Astrocyte (in vitro differentiated cells and primary cell): ENCODE results near the gene ERAL1. TPM values are rescaled to one million over a fixed set of nuclear protein-coding genes. Genes with fewer than 3 reads are reported as not detected.

ENCODE experiments used
- DNase-seq: peaks from one replicate; pipeline ENCODE4 v3.0.0-alpha.2; 2010; ENCODE audit warnings: low read depth
- FAIRE-seq: peaks from 2 replicates; lab custom pipeline; 2011; peaks lifted over from hg19 to GRCh38; lab: Jason Lieb, UNC
- H2AFZ ChIP-seq: 2 replicates; pipeline ENCODE4 v1.6.0; 2012; ENCODE audit warnings: low read depth, low read length, inconsistent platforms
- H3K27ac ChIP-seq: 2 replicates; pipeline ENCODE4 v1.5.1; 2011; ENCODE audit warnings: low read depth, low read length, inconsistent platforms
- H3K27me3 ChIP-seq: 2 replicates; pipeline ENCODE4 v1.6.0; 2011; ENCODE audit warnings: low read length, inconsistent platforms; ENCODE audit not compliant: insufficient read depth
- H3K36me3 ChIP-seq: 2 replicates; pipeline ENCODE4 v1.5.1; 2011; ENCODE audit warnings: low read length, inconsistent platforms; ENCODE audit not compliant: insufficient read depth
- H3K4me1 ChIP-seq: 2 replicates; pipeline ENCODE4 v1.5.1; 2011; ENCODE audit warnings: low read length, inconsistent platforms; ENCODE audit not compliant: insufficient read depth
- H3K4me2 ChIP-seq: 2 replicates; pipeline ENCODE4 v1.6.0; 2012; ENCODE audit warnings: low read length, inconsistent platforms
- H3K4me3 ChIP-seq: 2 replicates; pipeline ENCODE4 v1.5.1; 2011; ENCODE audit warnings: low read depth, mild to moderate bottlenecking, low read length, inconsistent platforms; ENCODE audit not compliant: insufficient read depth
- H3K79me2 ChIP-seq: 2 replicates; pipeline ENCODE4 v1.6.0; 2012; ENCODE audit warnings: mild to moderate bottlenecking, low read length, inconsistent platforms; ENCODE audit not compliant: insufficient read depth
- H3K9ac ChIP-seq: 2 replicates; pipeline ENCODE4 v1.6.0; 2012; ENCODE audit warnings: mild to moderate bottlenecking, low read length, inconsistent platforms
- H3K9me3 ChIP-seq: 2 replicates; pipeline ENCODE4 v1.5.1; 2012; ENCODE audit warnings: low read depth, mild to moderate bottlenecking, low read length, inconsistent platforms; ENCODE audit not compliant: insufficient read depth
- H4K20me1 ChIP-seq: 2 replicates; pipeline ENCODE4 v1.6.0; 2012; ENCODE audit warnings: low read length, inconsistent platforms; ENCODE audit not compliant: insufficient read depth
- H3K27ac Mint-ChIP-seq: one replicate; pipeline ENCODE4 v1.8.0; 2021; ENCODE audit warnings: mild to moderate bottlenecking, mixed read lengths; ENCODE audit not compliant: unreplicated experiment
- H3K27me3 Mint-ChIP-seq: one replicate; pipeline ENCODE4 v1.8.0; 2021; ENCODE audit warnings: low read depth, mixed read lengths; ENCODE audit not compliant: unreplicated experiment
- H3K36me3 Mint-ChIP-seq: one replicate; pipeline ENCODE4 v1.8.0; 2021; ENCODE audit warnings: low read depth, mixed read lengths; ENCODE audit not compliant: unreplicated experiment
- H3K4me1 Mint-ChIP-seq: one replicate; pipeline ENCODE4 v1.8.0; 2021; ENCODE audit warnings: low read depth, mixed read lengths; ENCODE audit not compliant: unreplicated experiment
- H3K4me3 Mint-ChIP-seq: one replicate; pipeline ENCODE4 v1.8.0; 2021; ENCODE audit warnings: mild to moderate bottlenecking, moderate library complexity, mixed read lengths; ENCODE audit not compliant: unreplicated experiment
- H3K9me3 Mint-ChIP-seq: one replicate; pipeline ENCODE4 v1.8.0; 2021; ENCODE audit warnings: mild to moderate bottlenecking, mixed read lengths; ENCODE audit not compliant: unreplicated experiment
- CTCF ChIP-seq: IDR thresholded peaks from 2 replicates; pipeline ENCODE4 v1.5.1; 2011; ENCODE audit warnings: low read depth, mild to moderate bottlenecking, inconsistent platforms, low read length, moderate library complexity; ENCODE audit not compliant: insufficient read depth
- EZH2 ChIP-seq: IDR thresholded peaks from 2 replicates; pipeline ENCODE4 v1.6.1; 2012; ENCODE audit warnings: mild to moderate bottlenecking, low read length, inconsistent platforms; ENCODE audit not compliant: insufficient read depth
- total RNA-seq: library from RNA; stranded (reverse); gene quantifications from 2 replicates; pipeline ENCODE4 v1.2.1, GENCODE V29; 2021

ERAL1 gene
- total RNA-seq, 1 donor from 2014 or later, result 38.4 TPM

- H3K27me3 ChIP-seq, result no peaks in the 10 kb centered on the region
- TF ChIP-seq CTCF (no peak), EZH2 (no peak)
- no peaks in the 10 kb centered on the region for H3K9me3 Mint-ChIP-seq
- peak overlapping the region; percentile 34 for H3K27ac Mint-ChIP-seq
- peak overlapping the region; percentile 96 for H2AFZ ChIP-seq
- H3K9me3 ChIP-seq, result no peaks in the 10 kb centered on the region
- peaks cover 6% of the 10 kb centered on the region for H3K79me2 ChIP-seq
- H3K36me3 ChIP-seq, result no peaks in the 10 kb centered on the region
- H3K9ac ChIP-seq, result peak overlapping the region; percentile 74
- DNase-seq (no peak), FAIRE-seq (no peak)
- peak overlapping the region; percentile 75 for H3K4me3 ChIP-seq
- peaks cover 1% of the 10 kb centered on the region for H3K27me3 Mint-ChIP-seq
- peaks cover 6% of the 10 kb centered on the region for H3K36me3 Mint-ChIP-seq
- H3K4me1 ChIP-seq, result peaks cover 12% of the 10 kb centered on the region
- H3K4me2 ChIP-seq, result peak overlapping the region; percentile 96
- no peak overlapping the region for H3K27ac ChIP-seq
- peaks cover 21% of the 10 kb centered on the region for H3K4me1 Mint-ChIP-seq
- H3K4me3 Mint-ChIP-seq, result peak overlapping the region; percentile 96
- peaks cover 20% of the 10 kb centered on the region for H4K20me1 ChIP-seq
Observed at GRCh38 chr17:28897769-28898526, 43.1 kb downstream of the ERAL1 start.

GRCh38 chr17:28898527-28898955 is 43.7 kb downstream of the ERAL1 start:
- peak overlapping the region; percentile 70 for H3K4me3 Mint-ChIP-seq

More at GRCh38 chr17:28898527-28898955, 43.7 kb downstream of the ERAL1 start:
- DNase-seq, result no peak
- Histone ChIP-seq H3K27me3 (no peaks in the 10 kb centered on the region), H4K20me1 (peaks cover 22% of the 10 kb centered on the region), H3K9ac (no peak overlapping the region), H3K79me2 (peaks cover 6% of the 10 kb centered on the region), H3K4me2 (peak overlapping the region; percentile 96), H3K9me3 (no peaks in the 10 kb centered on the region), H3K4me1 (peaks cover 17% of the 10 kb centered on the region), H2AFZ (no peak overlapping the region), H3K36me3 (no peaks in the 10 kb centered on the region), H3K4me3 (no peak overlapping the region), H3K27ac (no peak overlapping the region)
- no peaks in the 10 kb centered on the region for H3K9me3 Mint-ChIP-seq
- peaks cover under 1% of the 10 kb centered on the region for H3K36me3 Mint-ChIP-seq
- H3K27ac Mint-ChIP-seq, result no peak overlapping the region
- H3K4me1 Mint-ChIP-seq, result peaks cover 21% of the 10 kb centered on the region
- H3K27me3 Mint-ChIP-seq, result peaks cover 1% of the 10 kb centered on the region
- TF ChIP-seq EZH2 (no peak), CTCF (no peak)
- FAIRE-seq, result no peak
